VCaP (cell line): ENCODE results near the gene BTN3A1.

Experiments
- H3K27ac ChIP-seq: fragments of 450-650 bp; 2 replicates; pipeline ENCODE4 v1.5.1; 2017
- TF ChIP-seq, protein P1 (sequence below): fragments of 450-650 bp; conservative IDR thresholded peaks from 2 replicates; pipeline ENCODE4 v1.5.1; 2017; ENCODE audit warnings: mild to moderate bottlenecking, moderate library complexity

Gene BTN3A1

DNA sequence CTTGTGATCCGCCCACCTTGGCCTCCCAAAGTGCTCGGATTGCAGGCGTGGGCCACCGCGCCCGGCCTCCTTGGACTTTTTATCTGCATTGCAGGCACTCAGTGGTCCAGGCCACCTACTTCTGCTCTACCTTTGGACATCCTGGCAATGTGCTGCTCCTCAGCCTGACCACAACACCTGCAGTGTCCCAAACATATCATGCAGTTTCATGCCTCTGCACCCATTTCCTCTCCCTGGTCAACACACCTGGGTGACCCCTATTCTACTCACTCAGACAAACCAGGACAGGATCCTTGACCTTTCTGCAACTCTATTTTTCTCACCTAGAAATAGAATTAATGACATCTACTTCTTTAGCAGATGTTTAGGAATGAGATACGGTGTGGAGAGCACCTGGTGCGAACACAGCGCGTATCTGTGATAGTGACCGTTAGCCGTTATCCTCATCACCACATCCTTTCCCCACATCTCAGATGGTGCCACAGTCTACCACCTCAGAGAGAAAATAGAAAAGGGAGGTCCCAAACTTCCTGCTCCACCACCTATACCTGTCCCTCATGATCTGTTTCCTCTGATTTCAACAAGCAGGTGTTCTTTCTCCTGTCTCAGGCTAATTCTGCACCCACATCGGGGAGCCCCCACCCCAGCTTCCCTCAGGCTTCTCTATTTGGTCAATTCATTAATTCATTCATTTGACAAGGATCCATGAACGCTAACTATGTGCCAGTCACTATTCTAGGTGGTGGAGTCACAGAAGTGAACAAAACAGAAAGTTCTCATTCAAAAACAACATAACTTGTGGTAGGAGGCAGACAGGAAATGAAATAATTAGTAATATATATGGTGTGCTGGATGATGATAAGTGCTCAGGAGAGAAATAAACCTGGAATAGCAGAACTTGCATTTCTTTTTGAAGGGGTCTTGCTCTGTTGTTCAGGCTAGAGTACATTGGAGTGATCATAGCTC, 41.3 kb upstream of the BTN3A1 start:
- H3K27ac ChIP-seq: no peak overlapping the region
- TF ChIP-seq, protein P1, sequence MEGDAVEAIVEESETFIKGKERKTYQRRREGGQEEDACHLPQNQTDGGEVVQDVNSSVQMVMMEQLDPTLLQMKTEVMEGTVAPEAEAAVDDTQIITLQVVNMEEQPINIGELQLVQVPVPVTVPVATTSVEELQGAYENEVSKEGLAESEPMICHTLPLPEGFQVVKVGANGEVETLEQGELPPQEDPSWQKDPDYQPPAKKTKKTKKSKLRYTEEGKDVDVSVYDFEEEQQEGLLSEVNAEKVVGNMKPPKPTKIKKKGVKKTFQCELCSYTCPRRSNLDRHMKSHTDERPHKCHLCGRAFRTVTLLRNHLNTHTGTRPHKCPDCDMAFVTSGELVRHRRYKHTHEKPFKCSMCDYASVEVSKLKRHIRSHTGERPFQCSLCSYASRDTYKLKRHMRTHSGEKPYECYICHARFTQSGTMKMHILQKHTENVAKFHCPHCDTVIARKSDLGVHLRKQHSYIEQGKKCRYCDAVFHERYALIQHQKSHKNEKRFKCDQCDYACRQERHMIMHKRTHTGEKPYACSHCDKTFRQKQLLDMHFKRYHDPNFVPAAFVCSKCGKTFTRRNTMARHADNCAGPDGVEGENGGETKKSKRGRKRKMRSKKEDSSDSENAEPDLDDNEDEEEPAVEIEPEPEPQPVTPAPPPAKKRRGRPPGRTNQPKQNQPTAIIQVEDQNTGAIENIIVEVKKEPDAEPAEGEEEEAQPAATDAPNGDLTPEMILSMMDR: no peak

DNA sequence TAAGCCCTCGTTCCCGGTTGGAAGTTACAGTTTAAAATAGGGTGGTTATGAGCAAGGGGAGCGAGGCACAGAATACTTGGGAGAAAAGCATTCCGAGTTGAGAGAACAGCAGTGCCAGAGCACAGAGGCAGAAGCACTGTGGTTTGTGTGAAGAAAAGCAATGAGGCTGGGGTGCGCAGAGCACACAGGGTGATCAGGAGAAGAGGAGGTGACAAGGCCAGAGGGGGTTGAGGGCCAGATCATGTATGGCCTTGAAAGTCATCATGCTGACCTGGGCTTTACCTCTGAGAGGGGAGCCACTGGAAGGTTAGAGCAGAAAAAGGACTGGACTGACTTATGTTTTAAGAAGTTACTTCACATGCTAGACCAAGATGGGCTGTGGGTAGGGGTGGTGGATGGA, 40.5 kb upstream of the BTN3A1 start:
- no peak overlapping the region for H3K27ac ChIP-seq
- TF ChIP-seq, protein P1: no peak

DNA sequence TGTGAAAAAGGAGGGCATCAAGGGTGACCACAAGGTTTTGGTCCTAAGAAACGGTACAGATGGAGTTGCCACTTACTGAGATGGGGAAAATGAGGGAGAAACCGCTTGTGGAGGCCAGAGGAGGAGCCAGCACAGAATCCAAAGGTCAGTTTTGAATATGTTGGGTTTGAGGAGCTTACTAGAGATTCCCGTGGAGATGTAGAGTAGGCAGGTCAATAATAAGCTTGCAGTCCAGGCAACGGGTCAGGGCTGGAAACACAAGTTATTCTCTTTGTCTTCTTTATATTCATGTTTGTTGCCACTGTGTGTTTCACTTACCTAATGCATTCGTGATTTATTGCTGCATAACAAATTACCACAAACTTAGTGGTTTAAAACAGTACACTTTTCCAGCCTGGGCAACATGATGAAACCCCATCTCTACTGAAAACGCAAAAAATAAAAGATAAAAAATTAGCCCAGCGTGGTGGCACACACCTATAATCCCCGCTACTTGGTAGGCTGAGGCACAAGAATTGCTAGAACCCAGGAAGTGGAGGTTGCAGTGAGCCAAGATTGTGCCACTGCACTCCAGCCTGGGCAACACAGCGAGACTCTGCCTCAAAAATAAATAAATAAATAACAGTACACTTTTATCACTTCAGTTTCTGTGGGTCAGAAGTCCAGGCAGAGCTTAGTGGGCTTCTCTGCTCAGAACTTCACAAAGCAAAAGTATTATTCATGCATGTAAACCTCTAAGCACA, 39.8 kb upstream of the BTN3A1 start:
- no peak overlapping the region for H3K27ac ChIP-seq
- TF ChIP-seq, protein P1: no peak

DNA sequence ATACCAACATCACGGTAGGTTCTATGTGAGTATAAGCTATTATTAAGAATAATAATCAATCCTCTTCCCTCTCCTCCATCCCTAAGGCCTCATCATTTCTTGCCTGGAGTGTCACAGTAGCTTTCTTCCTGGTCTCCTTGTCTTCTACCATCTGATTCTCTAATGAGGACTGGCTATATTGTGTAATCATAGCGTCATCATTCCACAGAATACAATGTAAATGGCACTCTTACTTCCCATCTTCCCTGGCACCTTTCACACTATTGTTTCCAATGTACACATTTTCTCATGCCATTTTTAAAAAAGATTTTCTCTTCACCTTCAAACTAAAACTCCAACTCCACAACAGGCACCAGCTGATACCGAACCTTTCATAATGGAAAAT, 39.2 kb upstream of the BTN3A1 start:
- H3K27ac ChIP-seq: no peak overlapping the region
- TF ChIP-seq, protein P1: no peak

DNA sequence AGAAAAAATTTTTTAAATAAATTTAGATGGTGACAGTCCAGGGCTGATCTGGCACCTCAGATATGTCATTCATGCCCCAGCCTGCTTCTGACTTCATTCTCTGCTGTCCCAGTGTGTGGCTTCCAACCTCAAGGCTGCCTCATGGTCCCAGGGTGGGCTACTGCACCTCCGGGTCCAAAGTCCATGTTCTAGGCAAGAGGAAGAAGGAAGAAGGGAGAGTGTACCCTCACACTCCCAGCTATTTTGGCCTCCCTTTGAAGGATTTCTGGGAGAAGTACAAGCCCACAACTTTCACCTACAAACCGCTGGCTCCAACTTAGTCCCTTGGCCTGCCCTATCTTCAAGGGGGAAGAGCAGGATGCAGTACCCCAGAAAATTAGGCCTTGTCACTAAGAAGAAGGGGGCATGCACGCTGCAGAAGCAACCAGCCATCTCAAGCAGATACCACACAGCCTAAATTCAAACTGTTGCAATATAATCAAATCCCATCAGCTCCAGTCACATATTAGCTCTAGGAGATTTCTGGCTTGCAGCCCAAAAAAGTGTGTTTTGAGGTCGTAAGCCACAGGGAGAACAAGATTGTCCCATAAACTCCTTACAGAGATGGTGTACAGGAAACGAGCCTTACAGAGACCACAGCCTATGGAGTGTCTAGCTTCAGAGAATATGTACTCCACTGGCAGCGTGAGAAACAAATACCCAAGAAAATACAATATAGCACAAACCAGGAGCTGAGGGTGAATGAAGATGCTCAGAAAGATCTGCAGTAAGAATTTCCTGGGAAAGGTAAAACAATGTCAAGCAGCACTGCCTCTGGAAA, 38.0 kb upstream of the BTN3A1 start:
- TF ChIP-seq, protein P1: no peak
- H3K27ac ChIP-seq: peak overlapping the region; percentile 76

DNA sequence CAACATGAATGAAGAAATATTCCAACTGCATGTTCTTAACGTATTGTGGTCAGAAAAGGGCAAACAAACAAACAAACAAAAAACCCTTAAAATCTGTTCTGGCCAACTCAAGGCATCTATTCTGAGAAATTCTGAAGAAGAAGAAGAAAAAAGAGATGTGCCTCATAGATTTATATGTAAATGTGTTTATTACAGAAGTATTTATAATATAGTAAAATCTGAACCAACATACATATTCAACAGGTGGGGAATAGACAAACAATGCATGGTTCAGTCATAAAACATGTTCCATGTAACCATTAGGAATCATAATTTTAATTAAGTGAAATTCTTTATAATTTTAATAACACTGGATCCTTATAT, 36.5 kb upstream of the BTN3A1 start:
- peak overlapping the region; percentile 76 for H3K27ac ChIP-seq
- TF ChIP-seq, protein P1: no peak

DNA sequence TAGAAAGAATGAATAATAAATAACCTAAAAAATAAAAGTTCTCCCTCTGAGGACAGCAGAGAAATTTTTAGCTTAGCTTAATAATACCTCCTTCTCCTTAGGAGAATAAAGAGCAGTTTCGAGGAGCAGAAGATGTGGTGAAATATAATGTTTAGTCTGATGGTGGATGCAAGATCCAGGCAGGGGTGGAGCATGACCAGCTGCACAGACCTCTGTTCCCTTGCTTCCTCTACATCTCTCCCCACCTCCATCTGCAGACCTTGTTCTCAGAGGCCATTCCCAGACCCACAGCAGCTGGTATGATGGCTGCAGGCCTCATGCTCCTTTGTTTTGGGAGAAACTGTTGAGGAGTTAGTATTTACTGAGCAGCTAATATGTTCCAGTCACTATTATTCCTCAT, 35.6 kb upstream of the BTN3A1 start:
- H3K27ac ChIP-seq: no peak overlapping the region
- TF ChIP-seq, protein P1: no peak
